H1 (cell line): ENCODE results near the gene CHCHD3. TPM values are rescaled to one million over a fixed set of nuclear protein-coding genes. Genes with fewer than 3 reads are reported as not detected.

Experiments
- CTCF ChIA-PET: fragments of 300-600 bp; sonication (Branson Sonifier 250); formaldehyde crosslinking; loops from one replicate; lab custom pipeline; 2021; ENCODE audit not compliant: partially characterized antibody; lab: Charles Lee
- POLR2A ChIA-PET: fragments of 300-600 bp; sonication (Branson Sonifier 250); formaldehyde crosslinking; loops from one replicate; lab custom pipeline; 2021; ENCODE audit warnings: inconsistent platforms; ENCODE audit not compliant: partially characterized antibody; lab: Charles Lee
- DNase-seq, 2 experiments: peaks; one replicate each; pipeline versions ENCODE4 v3.0.0 to v3.0.0-alpha.2; 2010 to 2022; ENCODE audit warnings: low spot score in 2 of 2, low read depth in 1 of 2, mixed read lengths in 1 of 2
- FAIRE-seq: peaks from 2 replicates; lab custom pipeline; 2011; peaks lifted over from hg19 to GRCh38; lab: Jason Lieb, UNC
- H2AFZ ChIP-seq: 2 replicates; pipeline ENCODE4 v1.8.1; 2012; ENCODE audit warnings: low read length, inconsistent platforms
- H2AK5ac ChIP-seq: 2 replicates; pipeline ENCODE4 v1.6.1; 2013; ENCODE audit warnings: low read depth, low read length
- H2BK120ac ChIP-seq: replicated peaks from 2 replicates; pipeline ENCODE3; 2013; ENCODE audit warnings: low read depth, low read length, inconsistent platforms
- H2BK12ac ChIP-seq: 2 replicates; pipeline ENCODE4 v1.6.1; 2013; ENCODE audit warnings: low read depth, low read length
- H2BK15ac ChIP-seq: 2 replicates; pipeline ENCODE4 v1.6.1; 2013; ENCODE audit warnings: low read length
- H2BK20ac ChIP-seq: 2 replicates; pipeline ENCODE4 v1.6.1; 2013; ENCODE audit warnings: low read length
- H2BK5ac ChIP-seq: 2 replicates; pipeline ENCODE4 v1.6.1; 2013; ENCODE audit warnings: low read depth, low read length
- H3K14ac ChIP-seq: 2 replicates; pipeline ENCODE4 v1.6.1; 2013; ENCODE audit warnings: inconsistent platforms; ENCODE audit not compliant: insufficient read length
- H3K18ac ChIP-seq: 2 replicates; pipeline ENCODE4 v1.6.1; 2013; ENCODE audit warnings: low read length; ENCODE audit errors: extremely low read depth
- H3K23ac ChIP-seq: 2 replicates; pipeline ENCODE4 v1.6.1; 2013; ENCODE audit warnings: inconsistent platforms; ENCODE audit not compliant: insufficient read length
- H3K23me2 ChIP-seq: 2 replicates; pipeline ENCODE4 v1.6.1; 2013; ENCODE audit warnings: low read depth, low read length
- H3K27ac ChIP-seq: 2 replicates; pipeline ENCODE4 v1.6.1; 2011; ENCODE audit warnings: low read depth, low read length, inconsistent platforms
- H3K27me3 ChIP-seq, 4 experiments: replicated peaks in 1 of 4; 1 replicate in 1 of 4; 2 replicates in 3 of 4; pipeline versions ENCODE4 v1.6.1 to v1.8.1; 2011 to 2013; ENCODE audit warnings: low read length in 3 of 4, mild to moderate bottlenecking in 3 of 4, inconsistent platforms in 2 of 4, mixed read lengths in 2 of 4, moderate library complexity in 1 of 4; ENCODE audit not compliant: control insufficient read depth in 3 of 4, insufficient read depth in 3 of 4; ENCODE audit errors: extremely low read depth in 1 of 4
- H3K36me3 ChIP-seq, 4 experiments: 2 replicates each; pipeline versions ENCODE4 v1.6.1 to v1.8.1; 2011 to 2013; ENCODE audit warnings: mild to moderate bottlenecking in 4 of 4, low read length in 3 of 4, moderate library complexity in 2 of 4, control low read depth in 1 of 4, inconsistent platforms in 1 of 4; ENCODE audit not compliant: insufficient read depth in 4 of 4, control insufficient read depth in 2 of 4
- H3K4ac ChIP-seq: replicated peaks from 2 replicates; pipeline ENCODE3; 2013; ENCODE audit warnings: low read length, low read depth, mixed read lengths, inconsistent platforms; ENCODE audit not compliant: insufficient read length
- H3K4me1 ChIP-seq, 4 experiments: replicated peaks in 1 of 4; 1 replicate in 1 of 4; 2 replicates in 3 of 4; pipeline versions ENCODE4 v1.6.1 to v1.8.1; 2011 to 2013; ENCODE audit warnings: low read length in 3 of 4, inconsistent platforms in 2 of 4, mixed read lengths in 1 of 4; ENCODE audit not compliant: insufficient read depth in 4 of 4, control insufficient read depth in 3 of 4
- H3K4me2 ChIP-seq, 2 experiments: 2 replicates each; pipeline versions ENCODE4 v1.6.1 to v1.8.1; 2011 to 2013; ENCODE audit warnings: low read depth in 2 of 2, low read length in 2 of 2, control low read depth in 1 of 2, inconsistent platforms in 1 of 2, mild to moderate bottlenecking in 1 of 2; ENCODE audit not compliant: insufficient read depth in 1 of 2
- H3K4me3 ChIP-seq, 4 experiments: fragments of 200-600, 300-600 bp in 1 of 4; sonication (generic), shearing (Covaris generic), sonication (Bioruptor Twin) in 1 of 4; 2 replicates each; pipeline versions ENCODE4 v1.5.1 to v1.8.1; 2011 to 2016; ENCODE audit warnings: low read length in 4 of 4, low read depth in 3 of 4, control low read depth in 2 of 4, inconsistent platforms in 2 of 4, mild to moderate bottlenecking in 2 of 4, mixed read lengths in 1 of 4, moderate library complexity in 1 of 4; ENCODE audit not compliant: insufficient read depth in 2 of 4; ENCODE audit errors: extremely low read depth in 1 of 4
- H3K56ac ChIP-seq: replicated peaks from 2 replicates; pipeline ENCODE3; 2013; ENCODE audit warnings: low read depth, mild to moderate bottlenecking, mixed read lengths, low read length, inconsistent platforms; ENCODE audit not compliant: insufficient read length
- H3K79me1 ChIP-seq: 2 replicates; pipeline ENCODE4 v1.6.1; 2013; ENCODE audit warnings: low read depth, low read length, control low read depth
- H3K79me2 ChIP-seq, 2 experiments: 2 replicates each; pipeline versions ENCODE4 v1.6.1 to v1.8.1; 2012 to 2013; ENCODE audit warnings: low read length in 2 of 2, mild to moderate bottlenecking in 2 of 2, inconsistent platforms in 1 of 2; ENCODE audit not compliant: insufficient read depth in 2 of 2, control insufficient read depth in 1 of 2
- H3K9ac ChIP-seq, 4 experiments: replicated peaks in 1 of 4; 1 replicate in 1 of 4; 2 replicates in 3 of 4; pipeline versions ENCODE4 v1.6.1 to v1.8.1; 2011 to 2013; ENCODE audit warnings: low read depth in 3 of 4, low read length in 3 of 4, control low read depth in 2 of 4, mild to moderate bottlenecking in 2 of 4, moderate library complexity in 2 of 4, inconsistent platforms in 1 of 4; ENCODE audit errors: extremely low read depth in 1 of 4
- H3K9me3 ChIP-seq, 2 experiments: 2 replicates each; pipeline versions ENCODE4 v1.6.1 to v1.8.1; 2012 to 2013; ENCODE audit warnings: mild to moderate bottlenecking in 2 of 2, moderate library complexity in 2 of 2, control low read depth in 1 of 2, inconsistent platforms in 1 of 2, low read depth in 1 of 2, low read length in 1 of 2, mixed read lengths in 1 of 2; ENCODE audit not compliant: insufficient read depth in 2 of 2
- H4K20me1 ChIP-seq, 2 experiments: replicated peaks in 1 of 2; 2 replicates each; pipeline versions ENCODE3 to v1.8.1; 2011 to 2013; ENCODE audit warnings: inconsistent platforms in 2 of 2, low read length in 2 of 2, mild to moderate bottlenecking in 1 of 2; ENCODE audit not compliant: insufficient read depth in 2 of 2, control insufficient read depth in 1 of 2
- H4K5ac ChIP-seq: 2 replicates; pipeline ENCODE4 v1.6.1; 2013; ENCODE audit warnings: low read length, low read depth, mixed read lengths, inconsistent platforms; ENCODE audit not compliant: insufficient read length
- H4K8ac ChIP-seq: 2 replicates; pipeline ENCODE4 v1.8.0; 2013; ENCODE audit warnings: mild to moderate bottlenecking, moderate library complexity, low read length, inconsistent platforms; ENCODE audit not compliant: insufficient read depth; ENCODE audit errors: extremely low read depth
- H4K91ac ChIP-seq: replicated peaks from 2 replicates; pipeline ENCODE3; 2013; ENCODE audit warnings: low read length, mixed read lengths, inconsistent platforms; ENCODE audit not compliant: insufficient read length
- ASH2L ChIP-seq: fragments of 200-600, 300-600 bp; sonication (generic); IDR thresholded peaks from one replicate; pipeline ENCODE4 v1.7.1; 2017; ENCODE audit warnings: low read length
- CBX5 ChIP-seq: fragments of 300-800, 300-1000 bp; sonication (generic); IDR thresholded peaks from 2 replicates; pipeline ENCODE4 v1.7.1; 2016; ENCODE audit warnings: antibody characterized with exemption, low read length, low read depth
- CEBPB ChIP-seq: IDR thresholded peaks from 2 replicates; pipeline ENCODE4 v1.6.1; 2012; ENCODE audit warnings: low read depth, low read length
- EZH2 ChIP-seq: fragments of 200-600 bp; sonication (generic); IDR thresholded peaks from 2 replicates; pipeline ENCODE4 v1.7.1; 2012; ENCODE audit warnings: low read depth, mild to moderate bottlenecking, moderate library complexity, low read length, inconsistent platforms; ENCODE audit not compliant: severe bottlenecking
- JUN ChIP-seq: IDR thresholded peaks from 2 replicates; pipeline ENCODE4 v1.6.1; 2011; ENCODE audit warnings: low read depth, mild to moderate bottlenecking, improper control_type of control experiment, low read length
- JUND ChIP-seq: IDR thresholded peaks from 2 replicates; pipeline ENCODE4 v1.6.1; 2011; ENCODE audit warnings: mild to moderate bottlenecking, improper control_type of control experiment, low read length
- KDM4A ChIP-seq: IDR thresholded peaks from one replicate; pipeline ENCODE4 v1.7.1; 2012; ENCODE audit warnings: low read depth, mild to moderate bottlenecking, moderate library complexity, low read length, inconsistent platforms; ENCODE audit not compliant: severe bottlenecking
- MAFK ChIP-seq: IDR thresholded peaks from 2 replicates; pipeline ENCODE4 v1.6.1; 2012; ENCODE audit warnings: low read depth, mild to moderate bottlenecking, improper control_type of control experiment, low read length
- PHF8 ChIP-seq: fragments of 200-600 bp; sonication (generic); conservative IDR thresholded peaks from 2 replicates; pipeline ENCODE4 v1.7.1; 2012; ENCODE audit warnings: low read depth, mild to moderate bottlenecking, inconsistent platforms, low read length, moderate library complexity
- POLR2A ChIP-seq, 2 experiments: IDR thresholded peaks; 1 replicate in 1 of 2; 2 replicates in 1 of 2; pipeline ENCODE4 v1.6.1; 2011; ENCODE audit warnings: low read depth in 2 of 2, low read length in 2 of 2, mild to moderate bottlenecking in 2 of 2; ENCODE audit errors: control extremely low read depth in 1 of 2
- POLR2AphosphoS5 ChIP-seq: IDR thresholded peaks from 2 replicates; pipeline ENCODE4 v1.6.1; 2011; ENCODE audit warnings: low read depth, low read length
- RXRA ChIP-seq: IDR thresholded peaks from 2 replicates; pipeline ENCODE4 v1.6.1; 2011; ENCODE audit warnings: low read depth, mild to moderate bottlenecking, low read length, moderate library complexity; ENCODE audit not compliant: insufficient read depth
- SP1 ChIP-seq: IDR thresholded peaks from 2 replicates; pipeline ENCODE4 v1.6.1; 2011; ENCODE audit warnings: low read depth, low read length
- WGBS, 2 experiments: shearing (Covaris generic) in 1 of 2; methylation state at CpG; one replicate each; pipeline versions ENCODE4 v1.1.6 to v1.1.7; 2013 to 2015; ENCODE audit warnings: low lambda C conversion rate in 2 of 2, mixed read lengths in 2 of 2, inconsistent platforms in 1 of 2, low coverage in 1 of 2, missing lambda C conversion rate in 1 of 2; ENCODE audit not compliant: insufficient replicate concordance in 2 of 2, insufficient coverage in 1 of 2, insufficient read length in 1 of 2; ENCODE audit errors: extremely low coverage in 1 of 2, missing lambda C conversion rate in 1 of 2; 5-methylcytosine and 5-hydroxymethylcytosine counted together
- polyA plus RNA-seq, 7 experiments: library from polyadenylated mRNA; depleted of rRNA in 3 of 7; stranded (reverse) in 5 of 7; unstranded in 2 of 7; fragments of >200 nt in 5 of 7; fragments of 200-250 nt in 2 of 7; gene quantifications; 1 replicate in 5 of 7; 2 replicates in 1 of 7; 4 replicates in 1 of 7; pipeline versions ENCODE4 v1.2.1 to v1.2.3, GENCODE V29; 2011 to 2013; ENCODE audit warnings: missing spikeins in 2 of 7, mixed read lengths in 2 of 7
- total RNA-seq: library from RNA; stranded (reverse); fragmentation: NEBNext Ultra II Directional; extraction: Animal tissue kit (Norgen Biotek cat#: 25700); gene quantifications from 2 replicates; pipeline ENCODE4 v1.2.1, GENCODE V29; 2021
- TF ChIP-seq, protein P1 (sequence below): IDR thresholded peaks from 2 replicates; pipeline ENCODE4 v1.6.1; 2012; ENCODE audit warnings: low read length, inconsistent platforms

Gene CHCHD3
- total and polyA plus RNA-seq, 2 of the 8 experiments (the other 6 are each of a cell fraction or from before 2014, with no cell fraction given) = 42.9 to 137 TPM

DNA sequence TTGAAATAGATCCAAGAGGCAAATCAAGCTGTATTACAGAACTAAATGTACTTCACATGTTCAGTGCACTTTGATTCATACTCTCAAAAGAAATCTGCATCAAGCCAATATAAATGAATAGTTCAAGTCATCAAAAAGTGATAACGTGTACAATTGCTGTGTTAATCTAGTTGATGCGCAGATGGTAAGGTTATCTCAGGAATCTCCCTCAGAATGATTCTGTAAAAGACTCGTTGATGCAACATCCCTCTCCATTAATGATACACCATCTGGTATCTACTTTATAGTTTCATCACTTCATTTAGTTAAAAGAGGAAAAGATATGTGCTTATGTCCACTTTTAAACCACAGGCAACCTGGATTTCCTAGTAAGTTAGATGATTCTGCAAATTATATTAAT is 200.6 kb downstream of the CHCHD3 start:
- no peaks in the 10 kb centered on the region; a peak in 2 of 8 replicates for H3K36me3 ChIP-seq
- no peak overlapping the region for H2AK5ac ChIP-seq
- no peak overlapping the region for H4K8ac ChIP-seq
- H2AFZ ChIP-seq = no peak overlapping the region
- CTCF ChIA-PET = interaction anchor here (0.6 kb wide), 1 partner anchor 225 kb away, joined by 3 read pairs; no protein-coding TSS in a partner anchor
- no peak overlapping the region for H4K5ac ChIP-seq
- H2BK120ac ChIP-seq = no peak overlapping the region
- no peaks in the 10 kb centered on the region for H3K27me3 ChIP-seq
- peaks cover 0 to 12% (median 8%) of the 10 kb centered on the region in 4 experiments; a peak in 5 of 7 replicates for H3K4me1 ChIP-seq
- no peak overlapping the region for H3K4me2 ChIP-seq
- FAIRE-seq (no peak), DNase-seq (no peak)
- no peak overlapping the region for H2BK12ac ChIP-seq
- no peak overlapping the region for H4K91ac ChIP-seq
- H4K20me1 ChIP-seq = peaks cover 2 to 7% of the 10 kb centered on the region in 2 experiments
- H3K9ac ChIP-seq = no peak overlapping the region
- no peak overlapping the region for H2BK5ac ChIP-seq
- no peak overlapping the region for H3K56ac ChIP-seq
- H2BK20ac ChIP-seq = no peak overlapping the region
- H3K23ac ChIP-seq = no peak overlapping the region
- H2BK15ac ChIP-seq = no peak overlapping the region
- H3K18ac ChIP-seq = no peak overlapping the region
- H3K27ac ChIP-seq = no peak overlapping the region
- H3K23me2 ChIP-seq = no peaks in the 10 kb centered on the region
- no peak overlapping the region for H3K4me3 ChIP-seq
- H3K79me2 ChIP-seq = peaks cover 0 to 20% of the 10 kb centered on the region in 2 experiments; a peak in 3 of 4 replicates
- H3K4ac ChIP-seq = no peak overlapping the region
- POLR2A ChIA-PET = no interaction called here
- H3K14ac ChIP-seq = no peak overlapping the region
- no peaks in the 10 kb centered on the region for H3K79me1 ChIP-seq
- WGBS, 2 experiments = 95% methylated on average over 3 of the region's 3 CpGs; no CpG with 5 or more reads in 1 of the 2 experiments
- no peaks in the 10 kb centered on the region for H3K9me3 ChIP-seq
- no peak for TF ChIP-seq MAFK
- TF ChIP-seq PHF8 = no peak
- TF ChIP-seq ASH2L = no peak
- no peak for TF ChIP-seq SP1
- no peak for TF ChIP-seq POLR2A (IDR thresholded peaks at IDR 0.05; ENCODE audit: control extremely low read depth in 1 of 2, low read depth in 2 of 2, low read length in 2 of 2)
- no peak for TF ChIP-seq CBX5
- TF ChIP-seq JUND = no peak
- no peak for TF ChIP-seq JUN
- no peak for TF ChIP-seq POLR2AphosphoS5
- TF ChIP-seq CEBPB = no peak
- TF ChIP-seq RXRA = no peak
- TF ChIP-seq EZH2 = no peak
- no peak for TF ChIP-seq KDM4A
- TF ChIP-seq, protein P1, sequence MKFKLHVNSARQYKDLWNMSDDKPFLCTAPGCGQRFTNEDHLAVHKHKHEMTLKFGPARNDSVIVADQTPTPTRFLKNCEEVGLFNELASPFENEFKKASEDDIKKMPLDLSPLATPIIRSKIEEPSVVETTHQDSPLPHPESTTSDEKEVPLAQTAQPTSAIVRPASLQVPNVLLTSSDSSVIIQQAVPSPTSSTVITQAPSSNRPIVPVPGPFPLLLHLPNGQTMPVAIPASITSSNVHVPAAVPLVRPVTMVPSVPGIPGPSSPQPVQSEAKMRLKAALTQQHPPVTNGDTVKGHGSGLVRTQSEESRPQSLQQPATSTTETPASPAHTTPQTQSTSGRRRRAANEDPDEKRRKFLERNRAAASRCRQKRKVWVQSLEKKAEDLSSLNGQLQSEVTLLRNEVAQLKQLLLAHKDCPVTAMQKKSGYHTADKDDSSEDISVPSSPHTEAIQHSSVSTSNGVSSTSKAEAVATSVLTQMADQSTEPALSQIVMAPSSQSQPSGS = no peak
